ENCODE measurements around the gene LPCAT1. TPM values are rescaled to one million over a fixed set of nuclear protein-coding genes. Genes with fewer than 3 reads are reported as not detected.
"Not testable (repeated sequence)": the region's sequence is repeated elsewhere in the genome, so short reads cannot be mapped to it uniquely, and the experiment has no call there.

The LPCAT1 gene
- total RNA-seq, 1 donor from 2014 or later, result 37.9 TPM

GRCh38 chr5:1563051-1563461 lies 39.3 kb upstream of the LPCAT1 start:
- DNase-seq (ENCODE audit: extremely low spot score, unreplicated experiment), result no peak
- no peak for TF ChIP-seq CTCF (IDR thresholded peaks at IDR 0.05)
- H3K27me3 Mint-ChIP-seq (ENCODE audit: unreplicated experiment), result peaks cover 51% of the 10 kb centered on the region
- H3K36me3 Mint-ChIP-seq (ENCODE audit: unreplicated experiment), result no peaks in the 10 kb centered on the region
- no peak overlapping the region for H3K4me3 Mint-ChIP-seq (ENCODE audit: unreplicated experiment)
- H3K4me1 Mint-ChIP-seq (ENCODE audit: unreplicated experiment), result peaks cover 20% of the 10 kb centered on the region
- no peaks in the 10 kb centered on the region for H3K9me3 Mint-ChIP-seq (ENCODE audit: unreplicated experiment)
- H3K27ac Mint-ChIP-seq (ENCODE audit: unreplicated experiment), result no peak overlapping the region

- Mint-ChIP-seq H3K27ac (ENCODE audit: unreplicated experiment) (no peak overlapping the region), H3K4me3 (ENCODE audit: unreplicated experiment) (no peak overlapping the region), H3K9me3 (ENCODE audit: unreplicated experiment) (no peaks in the 10 kb centered on the region), H3K27me3 (ENCODE audit: unreplicated experiment) (peaks cover 54% of the 10 kb centered on the region), H3K4me1 (ENCODE audit: unreplicated experiment) (peaks cover 16% of the 10 kb centered on the region), H3K36me3 (ENCODE audit: unreplicated experiment) (no peaks in the 10 kb centered on the region)
- DNase-seq (ENCODE audit: extremely low spot score, unreplicated experiment), result no peak
- TF ChIP-seq CTCF (IDR thresholded peaks at IDR 0.05), result no peak
These were observed 38.8 kb upstream of the LPCAT1 start for GRCh38 chr5:1562599-1562998.

GRCh38 chr5:1561402-1561929 lies 37.7 kb upstream of the LPCAT1 start:
- Mint-ChIP-seq H3K4me1 (ENCODE audit: unreplicated experiment) (peaks cover 5% of the 10 kb centered on the region), H3K27ac (ENCODE audit: unreplicated experiment) (no peak overlapping the region), H3K4me3 (ENCODE audit: unreplicated experiment) (no peak overlapping the region), H3K27me3 (ENCODE audit: unreplicated experiment) (peaks cover 54% of the 10 kb centered on the region), H3K9me3 (ENCODE audit: unreplicated experiment) (no peaks in the 10 kb centered on the region), H3K36me3 (ENCODE audit: unreplicated experiment) (no peaks in the 10 kb centered on the region)
- DNase-seq (ENCODE audit: extremely low spot score, unreplicated experiment), result no peak
- TF ChIP-seq CTCF (IDR thresholded peaks at IDR 0.05), result no peak

GRCh38 chr5:1560499-1560898 lies 36.7 kb upstream of the LPCAT1 start:
- not testable (repeated sequence) for H3K27ac Mint-ChIP-seq (ENCODE audit: unreplicated experiment); H3K9me3 Mint-ChIP-seq (ENCODE audit: unreplicated experiment); H3K36me3 Mint-ChIP-seq (ENCODE audit: unreplicated experiment); H3K4me3 Mint-ChIP-seq (ENCODE audit: unreplicated experiment); H3K4me1 Mint-ChIP-seq (ENCODE audit: unreplicated experiment); DNase-seq (ENCODE audit: extremely low spot score, unreplicated experiment)
- H3K27me3 Mint-ChIP-seq (ENCODE audit: unreplicated experiment), result peaks cover 54% of the 10 kb centered on the region

GRCh38 chr5:1558944-1559343 lies 35.2 kb upstream of the LPCAT1 start:
- TF ChIP-seq CTCF (IDR thresholded peaks at IDR 0.05), result no peak
- Mint-ChIP-seq H3K4me3 (ENCODE audit: unreplicated experiment) (no peak overlapping the region), H3K36me3 (ENCODE audit: unreplicated experiment) (no peaks in the 10 kb centered on the region), H3K4me1 (ENCODE audit: unreplicated experiment) (peaks cover 20% of the 10 kb centered on the region), H3K27me3 (ENCODE audit: unreplicated experiment) (peaks cover 58% of the 10 kb centered on the region), H3K9me3 (ENCODE audit: unreplicated experiment) (no peaks in the 10 kb centered on the region), H3K27ac (ENCODE audit: unreplicated experiment) (no peak overlapping the region)
- DNase-seq (ENCODE audit: extremely low spot score, unreplicated experiment), result no peak
